Measurements from ENCODE around the gene NCR2. TPM values are rescaled to one million over a fixed set of nuclear protein-coding genes. Genes with fewer than 3 reads are reported as not detected.

NCR2 gene
- total RNA-seq, 1 experiment from 2014 or later: not detected

DNA sequence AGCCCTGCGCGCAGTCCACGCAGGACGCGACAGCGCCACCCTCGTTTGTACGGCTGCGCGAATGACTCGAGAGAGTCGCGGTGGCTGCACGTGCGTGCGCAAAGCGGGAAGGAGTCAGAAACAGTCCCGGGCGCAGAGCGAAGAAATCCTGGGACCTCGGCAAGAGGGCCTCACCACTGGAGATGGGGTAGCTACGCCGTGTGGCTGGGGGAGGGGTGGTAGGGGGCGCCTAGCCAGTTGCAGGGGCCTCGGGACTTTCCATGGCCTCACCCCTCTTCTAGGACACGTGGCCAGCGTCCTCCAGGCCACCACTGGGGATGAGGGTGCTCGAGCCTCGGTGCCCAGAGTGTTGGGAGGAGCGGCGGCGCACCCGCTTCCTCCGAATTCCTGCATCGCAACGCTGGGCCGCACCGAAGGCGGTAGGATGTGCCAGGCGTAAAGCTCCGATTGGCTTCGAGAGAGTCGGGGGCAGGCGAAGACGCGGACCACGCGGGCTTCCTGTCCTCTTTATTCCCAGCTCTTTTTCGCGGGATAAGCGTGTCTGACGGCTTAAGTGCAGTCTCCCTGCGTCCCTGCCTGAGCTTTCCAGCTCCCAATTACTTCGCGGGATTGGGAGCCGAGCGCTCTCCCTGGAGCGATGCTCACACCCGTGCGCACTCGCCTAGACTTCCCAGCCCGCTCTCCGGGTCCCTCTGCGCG lies 38.7 kb downstream of the NCR2 start:
- POLR2A ChIA-PET: no interaction called here
- CTCF ChIA-PET: interaction anchor here (0.6 to 0.9 kb wide), 3 partner anchors 229 to 311 kb away, joined by 3 read pairs; no protein-coding TSS in a partner anchor

DNA sequence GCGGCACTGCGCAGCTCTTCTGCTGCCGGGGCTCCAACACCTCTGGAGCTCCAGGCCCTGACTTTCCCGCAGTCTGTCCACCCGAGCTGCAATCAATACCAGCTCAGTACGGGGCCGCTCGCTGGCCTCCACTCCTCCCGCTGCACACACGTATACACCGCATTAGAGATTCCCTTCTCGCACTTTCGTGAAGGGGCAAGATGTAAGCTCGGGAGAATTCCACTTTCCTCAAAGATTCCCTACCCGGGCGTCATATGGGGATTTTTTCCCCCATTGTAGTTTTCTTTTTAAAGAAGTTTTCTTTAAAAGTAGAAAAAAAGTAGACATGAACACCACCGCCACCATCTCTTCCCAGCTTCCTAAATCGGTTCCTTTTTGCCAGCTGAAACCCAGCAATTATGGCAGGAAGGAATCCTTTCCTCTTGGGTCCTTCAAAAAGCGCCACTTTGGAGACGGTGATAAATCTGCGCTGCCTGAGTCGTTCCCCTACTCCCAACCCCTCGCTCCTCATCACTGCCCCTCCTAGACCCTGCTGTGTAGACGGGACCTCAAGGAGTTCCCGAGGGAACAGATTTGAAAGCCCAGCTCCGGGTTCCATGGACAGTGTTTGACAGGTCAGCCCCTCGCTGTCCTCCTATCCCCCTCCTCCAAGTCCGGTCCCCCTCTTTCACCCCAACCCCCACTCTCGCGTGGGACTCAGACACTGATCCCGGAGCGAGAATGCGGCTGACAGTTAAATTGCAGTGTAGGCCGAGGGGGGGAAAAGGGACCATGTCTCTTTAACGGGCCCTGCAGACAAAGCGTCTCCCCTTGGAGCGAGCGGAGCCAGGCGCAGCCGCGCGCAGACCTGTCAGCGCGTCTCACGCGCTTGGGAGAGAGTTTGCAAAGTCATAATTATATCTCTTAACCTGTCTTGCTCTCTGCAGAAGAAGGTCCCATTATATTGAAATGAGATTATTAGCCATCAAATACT lies 39.5 kb downstream of the NCR2 start:
- Mint-ChIP-seq H3K4me1 (ENCODE audit: insufficient read depth, unreplicated experiment) (no peaks in the 10 kb centered on the region), H3K9me3 (ENCODE audit: unreplicated experiment) (no peaks in the 10 kb centered on the region), H3K27ac (ENCODE audit: low read depth, unreplicated experiment) (no peak overlapping the region), H3K36me3 (ENCODE audit: insufficient read depth, unreplicated experiment) (no peaks in the 10 kb centered on the region), H3K27me3 (ENCODE audit: insufficient read depth, unreplicated experiment) (peaks cover 72% of the 10 kb centered on the region), H3K4me3 (ENCODE audit: unreplicated experiment) (no peak overlapping the region)
- ChIA-PET CTCF (no interaction called here), POLR2A (no interaction called here)
- BruUV-seq (replicated peaks): no TSS peak
- intact Hi-C loops (cut with micrococcal nuclease): no loop called here
- TF ChIP-seq, protein P1, sequence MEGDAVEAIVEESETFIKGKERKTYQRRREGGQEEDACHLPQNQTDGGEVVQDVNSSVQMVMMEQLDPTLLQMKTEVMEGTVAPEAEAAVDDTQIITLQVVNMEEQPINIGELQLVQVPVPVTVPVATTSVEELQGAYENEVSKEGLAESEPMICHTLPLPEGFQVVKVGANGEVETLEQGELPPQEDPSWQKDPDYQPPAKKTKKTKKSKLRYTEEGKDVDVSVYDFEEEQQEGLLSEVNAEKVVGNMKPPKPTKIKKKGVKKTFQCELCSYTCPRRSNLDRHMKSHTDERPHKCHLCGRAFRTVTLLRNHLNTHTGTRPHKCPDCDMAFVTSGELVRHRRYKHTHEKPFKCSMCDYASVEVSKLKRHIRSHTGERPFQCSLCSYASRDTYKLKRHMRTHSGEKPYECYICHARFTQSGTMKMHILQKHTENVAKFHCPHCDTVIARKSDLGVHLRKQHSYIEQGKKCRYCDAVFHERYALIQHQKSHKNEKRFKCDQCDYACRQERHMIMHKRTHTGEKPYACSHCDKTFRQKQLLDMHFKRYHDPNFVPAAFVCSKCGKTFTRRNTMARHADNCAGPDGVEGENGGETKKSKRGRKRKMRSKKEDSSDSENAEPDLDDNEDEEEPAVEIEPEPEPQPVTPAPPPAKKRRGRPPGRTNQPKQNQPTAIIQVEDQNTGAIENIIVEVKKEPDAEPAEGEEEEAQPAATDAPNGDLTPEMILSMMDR (IDR thresholded peaks at IDR 0.05; ENCODE audit: unreplicated experiment): no peak
- no peak for DNase-seq (ENCODE audit: unreplicated experiment)

More for the DNA sequence above, 38.7 kb downstream of the NCR2 start:
- no peak overlapping the region for H3K27ac Mint-ChIP-seq (ENCODE audit: low read depth, unreplicated experiment)
- DNase-seq (ENCODE audit: unreplicated experiment): no peak
- no TSS peak for BruUV-seq (replicated peaks)
- H3K36me3 Mint-ChIP-seq (ENCODE audit: insufficient read depth, unreplicated experiment): no peaks in the 10 kb centered on the region
- TF ChIP-seq, protein P1 (IDR thresholded peaks at IDR 0.05; ENCODE audit: unreplicated experiment): no peak
- H3K9me3 Mint-ChIP-seq (ENCODE audit: unreplicated experiment): no peaks in the 10 kb centered on the region
- no peak overlapping the region for H3K4me3 Mint-ChIP-seq (ENCODE audit: unreplicated experiment)
- H3K4me1 Mint-ChIP-seq (ENCODE audit: insufficient read depth, unreplicated experiment): no peaks in the 10 kb centered on the region
- peaks cover 68% of the 10 kb centered on the region for H3K27me3 Mint-ChIP-seq (ENCODE audit: insufficient read depth, unreplicated experiment)
- intact Hi-C loops (cut with micrococcal nuclease): no loop called here

DNA sequence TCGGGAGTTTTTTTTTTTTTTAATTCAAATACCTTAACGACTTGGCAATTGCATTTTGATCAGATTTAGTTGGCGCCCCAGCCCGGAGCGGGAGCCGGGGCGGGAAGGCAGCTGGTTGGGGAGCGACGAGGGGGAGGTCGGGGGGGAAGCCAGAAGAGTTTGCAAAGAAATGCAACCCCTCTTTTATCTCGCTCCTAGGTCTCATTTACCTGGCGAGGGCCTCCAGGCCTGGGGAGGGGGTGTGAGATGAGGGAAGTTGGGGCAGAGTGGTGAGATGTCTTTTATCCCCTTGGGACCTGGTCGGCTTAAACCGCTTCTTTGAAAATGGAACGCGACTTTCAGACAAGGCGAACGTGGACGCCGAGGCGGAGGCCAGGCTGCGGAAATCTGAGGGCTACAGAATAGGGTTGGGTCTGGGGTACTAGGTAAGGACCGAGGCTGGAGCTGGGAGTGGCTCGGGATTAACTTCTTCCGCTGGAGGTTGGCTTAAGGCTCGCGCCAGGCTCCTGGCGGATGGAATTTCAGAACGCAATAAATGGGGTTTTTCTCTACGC lies 40.3 kb downstream of the NCR2 start:
- Mint-ChIP-seq H3K27ac (ENCODE audit: low read depth, unreplicated experiment) (no peak overlapping the region), H3K36me3 (ENCODE audit: insufficient read depth, unreplicated experiment) (no peaks in the 10 kb centered on the region), H3K4me1 (ENCODE audit: insufficient read depth, unreplicated experiment) (no peaks in the 10 kb centered on the region), H3K4me3 (ENCODE audit: unreplicated experiment) (no peak overlapping the region), H3K9me3 (ENCODE audit: unreplicated experiment) (no peaks in the 10 kb centered on the region), H3K27me3 (ENCODE audit: insufficient read depth, unreplicated experiment) (peaks cover 71% of the 10 kb centered on the region)
- CTCF ChIA-PET: no interaction called here
- TF ChIP-seq, protein P1 (IDR thresholded peaks at IDR 0.05; ENCODE audit: unreplicated experiment): no peak
- POLR2A ChIA-PET: no interaction called here
- DNase-seq (ENCODE audit: unreplicated experiment): no peak
- intact Hi-C loops (cut with micrococcal nuclease): no loop called here
- BruUV-seq (replicated peaks): no TSS peak

DNA sequence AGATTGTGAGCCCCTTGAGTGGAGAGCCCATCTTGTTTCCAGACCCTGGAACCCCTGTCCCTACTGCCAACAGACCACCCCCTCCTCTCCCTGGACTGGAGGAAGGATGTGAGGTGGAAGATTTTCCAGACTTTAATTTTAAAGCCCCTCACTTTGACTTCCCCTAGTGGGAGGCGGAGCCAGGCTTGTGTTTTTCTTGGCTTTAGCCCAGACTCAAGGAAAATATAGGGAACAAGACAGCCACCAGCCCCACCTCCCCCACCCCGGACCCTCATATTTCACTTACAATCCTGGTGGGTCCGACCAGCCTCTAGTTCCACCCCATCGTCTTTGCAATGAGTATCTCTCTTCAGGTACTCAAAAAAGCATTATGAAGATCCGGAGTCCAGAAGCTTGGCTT lies 40.8 kb downstream of the NCR2 start:
- no peak overlapping the region for H3K27ac Mint-ChIP-seq (ENCODE audit: low read depth, unreplicated experiment)
- ChIA-PET CTCF (interaction anchor here (0.7 to 2.9 kb wide), 2 partner anchors 8 to 249 kb away, joined by 3 to 15 read pairs; no protein-coding TSS in a partner anchor), POLR2A (no interaction called here)
- no peak for DNase-seq (ENCODE audit: unreplicated experiment)
- intact Hi-C loops (cut with micrococcal nuclease): no loop called here
- H3K4me1 Mint-ChIP-seq (ENCODE audit: insufficient read depth, unreplicated experiment): no peaks in the 10 kb centered on the region
- H3K27me3 Mint-ChIP-seq (ENCODE audit: insufficient read depth, unreplicated experiment): peaks cover 66% of the 10 kb centered on the region
- H3K4me3 Mint-ChIP-seq (ENCODE audit: unreplicated experiment): no peak overlapping the region
- TF ChIP-seq, protein P1 (IDR thresholded peaks at IDR 0.05; ENCODE audit: unreplicated experiment): no peak
- no peaks in the 10 kb centered on the region for H3K9me3 Mint-ChIP-seq (ENCODE audit: unreplicated experiment)
- BruUV-seq (replicated peaks): no TSS peak
- H3K36me3 Mint-ChIP-seq (ENCODE audit: insufficient read depth, unreplicated experiment): no peaks in the 10 kb centered on the region

Measured in MCF 10A (cell line).